ENCODE measurements around the gene LSAMP.

GRCh38 chr3:116341899-116342298 is 103.4 kb downstream of the LSAMP start:
- TF ChIP-seq KLF13 (tag; IDR thresholded peaks at IDR 0.05; ENCODE audit: borderline replicate concordance, low read depth) (no peak), ZNF707 (CRISPR knock-in tag; conservative IDR thresholded peaks at IDR 0.05) (no peak)
